OCI-LY1 (cell line): ENCODE results near the gene CACNA2D1.

Source experiments
- EZH2 ChIP-seq: fragments of 200-600 bp; sonication (generic), shearing (Covaris generic); IDR thresholded peaks from 2 replicates; pipeline ENCODE4 v1.8.0; 2017; ENCODE audit warnings: borderline replicate concordance, mixed run types, mild to moderate bottlenecking, antibody characterized with exemption, low read length, moderate library complexity, mixed read lengths
- TF ChIP-seq, protein P1 (sequence below): fragments of 200-600 bp; sonication (generic), shearing (Covaris generic); IDR thresholded peaks from 2 replicates; pipeline ENCODE4 v1.5.1; 2017; ENCODE audit warnings: mild to moderate bottlenecking, antibody characterized with exemption, low read length, moderate library complexity, mixed read lengths

- TF ChIP-seq, protein P1, sequence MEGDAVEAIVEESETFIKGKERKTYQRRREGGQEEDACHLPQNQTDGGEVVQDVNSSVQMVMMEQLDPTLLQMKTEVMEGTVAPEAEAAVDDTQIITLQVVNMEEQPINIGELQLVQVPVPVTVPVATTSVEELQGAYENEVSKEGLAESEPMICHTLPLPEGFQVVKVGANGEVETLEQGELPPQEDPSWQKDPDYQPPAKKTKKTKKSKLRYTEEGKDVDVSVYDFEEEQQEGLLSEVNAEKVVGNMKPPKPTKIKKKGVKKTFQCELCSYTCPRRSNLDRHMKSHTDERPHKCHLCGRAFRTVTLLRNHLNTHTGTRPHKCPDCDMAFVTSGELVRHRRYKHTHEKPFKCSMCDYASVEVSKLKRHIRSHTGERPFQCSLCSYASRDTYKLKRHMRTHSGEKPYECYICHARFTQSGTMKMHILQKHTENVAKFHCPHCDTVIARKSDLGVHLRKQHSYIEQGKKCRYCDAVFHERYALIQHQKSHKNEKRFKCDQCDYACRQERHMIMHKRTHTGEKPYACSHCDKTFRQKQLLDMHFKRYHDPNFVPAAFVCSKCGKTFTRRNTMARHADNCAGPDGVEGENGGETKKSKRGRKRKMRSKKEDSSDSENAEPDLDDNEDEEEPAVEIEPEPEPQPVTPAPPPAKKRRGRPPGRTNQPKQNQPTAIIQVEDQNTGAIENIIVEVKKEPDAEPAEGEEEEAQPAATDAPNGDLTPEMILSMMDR, result no peak
- TF ChIP-seq EZH2, result no peak
These were observed 115.7 kb downstream of the CACNA2D1 start for GRCh38 chr7:82327898-82328297.
